ENCODE results near the gene CYP19A1.
A peak's percentile ranks its signal among the peaks of the same experiment; 100 is the strongest.

DNA sequence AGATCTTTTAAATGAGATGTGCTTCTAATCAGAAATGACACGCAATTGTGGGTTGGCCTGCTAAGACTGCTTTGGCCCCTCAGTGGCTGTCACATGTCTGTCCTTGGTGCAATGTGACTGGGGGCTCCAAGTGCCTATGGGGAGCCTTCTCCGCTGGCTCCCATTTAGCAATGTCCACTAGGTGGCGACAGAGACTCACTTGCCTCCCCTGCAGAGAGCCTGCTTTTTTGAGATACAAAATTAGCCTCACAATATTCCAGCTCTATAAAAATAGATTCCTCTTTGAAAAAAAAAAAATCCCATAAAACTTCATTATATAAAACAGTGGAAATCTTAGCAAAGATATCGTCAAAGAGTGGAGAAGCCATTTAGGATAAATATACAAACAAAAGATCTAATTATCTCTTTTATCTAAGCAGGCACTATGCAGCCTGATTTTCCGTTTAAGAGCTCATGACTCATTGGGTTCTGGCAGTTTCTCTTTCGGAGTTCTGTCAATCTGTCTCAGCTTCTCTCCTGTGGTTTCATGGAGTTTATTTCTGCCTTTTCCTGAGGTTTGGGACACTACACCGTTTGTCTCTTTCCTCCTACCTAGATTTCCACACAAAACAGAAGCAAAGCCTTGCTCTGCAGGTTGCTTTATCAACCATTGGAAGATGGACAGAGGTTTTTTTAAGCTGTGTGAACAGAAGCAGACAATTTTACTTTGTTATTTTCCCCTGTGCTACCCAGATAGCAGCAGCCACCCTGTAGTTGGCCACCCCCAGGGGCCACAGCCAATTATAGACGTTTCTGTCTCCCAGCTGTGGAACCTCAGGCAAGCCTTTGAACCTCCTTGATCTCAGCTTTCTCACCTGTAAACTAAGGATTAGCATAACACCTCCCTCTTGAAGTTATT, 175.3 kb downstream of the CYP19A1 start:
- TF ChIP-seq, protein P1, sequence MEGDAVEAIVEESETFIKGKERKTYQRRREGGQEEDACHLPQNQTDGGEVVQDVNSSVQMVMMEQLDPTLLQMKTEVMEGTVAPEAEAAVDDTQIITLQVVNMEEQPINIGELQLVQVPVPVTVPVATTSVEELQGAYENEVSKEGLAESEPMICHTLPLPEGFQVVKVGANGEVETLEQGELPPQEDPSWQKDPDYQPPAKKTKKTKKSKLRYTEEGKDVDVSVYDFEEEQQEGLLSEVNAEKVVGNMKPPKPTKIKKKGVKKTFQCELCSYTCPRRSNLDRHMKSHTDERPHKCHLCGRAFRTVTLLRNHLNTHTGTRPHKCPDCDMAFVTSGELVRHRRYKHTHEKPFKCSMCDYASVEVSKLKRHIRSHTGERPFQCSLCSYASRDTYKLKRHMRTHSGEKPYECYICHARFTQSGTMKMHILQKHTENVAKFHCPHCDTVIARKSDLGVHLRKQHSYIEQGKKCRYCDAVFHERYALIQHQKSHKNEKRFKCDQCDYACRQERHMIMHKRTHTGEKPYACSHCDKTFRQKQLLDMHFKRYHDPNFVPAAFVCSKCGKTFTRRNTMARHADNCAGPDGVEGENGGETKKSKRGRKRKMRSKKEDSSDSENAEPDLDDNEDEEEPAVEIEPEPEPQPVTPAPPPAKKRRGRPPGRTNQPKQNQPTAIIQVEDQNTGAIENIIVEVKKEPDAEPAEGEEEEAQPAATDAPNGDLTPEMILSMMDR (IDR thresholded peaks at IDR 0.05): peak; percentile 86 to 97 (median 92)
- no peak for TF ChIP-seq EP300 (IDR thresholded peaks at IDR 0.05)
- TF ChIP-seq POLR2AphosphoS5 (IDR thresholded peaks at IDR 0.05): no peak
- no peak for TF ChIP-seq POLR2A (IDR thresholded peaks at IDR 0.05)
